B cell (primary cell): ENCODE data around the gene CCND1. TPM values are rescaled to one million over a fixed set of nuclear protein-coding genes. Genes with fewer than 3 reads are reported as not detected.

Experiments
- ATAC-seq: fragments of 200-7000 bp; cut with Tn5 transposase; one replicate; pipeline ENCODE4 v1.10.0; 2021; ENCODE audit warnings: low read depth, mild to moderate bottlenecking, moderate number of reproducible peaks, moderate library complexity
- CTCF ChIA-PET: fragments of 350-600 bp; sonication (Branson Sonifier 250); formaldehyde crosslinking; loops from one replicate; lab custom pipeline; 2021; ENCODE audit warnings: antibody characterized with exemption, inconsistent platforms; lab: Charles Lee
- POLR2A ChIA-PET: fragments of 350-600 bp; sonication (Branson Sonifier 250); formaldehyde crosslinking; loops from one replicate; lab custom pipeline; 2021; ENCODE audit warnings: antibody characterized with exemption; lab: Charles Lee
- DNase-seq: peaks from one replicate; pipeline ENCODE4 v3.0.0; 2013
- H2AFZ ChIP-seq: 2 replicates; pipeline ENCODE4 v1.6.1; 2012; ENCODE audit warnings: mild to moderate bottlenecking, low read depth, low read length; ENCODE audit not compliant: insufficient read depth, poor library complexity, severe bottlenecking
- H3K27ac ChIP-seq, 2 donors: 1 replicate in 1 of 2; 2 replicates in 1 of 2; pipeline ENCODE4 v1.5.1; 2012 to 2013; ENCODE audit warnings: low read length in 2 of 2, mild to moderate bottlenecking in 2 of 2, moderate library complexity in 1 of 2
- H3K27me3 ChIP-seq, 4 experiments: fragments of 200-600 bp in 1 of 4; sonication (generic) in 1 of 4; replicated peaks in 1 of 4; 1 replicate in 2 of 4; 2 replicates in 2 of 4; pipeline versions ENCODE4 v1.6.1 to v1.7.0; 2013 to 2016; ENCODE audit warnings: low read length in 3 of 4, mild to moderate bottlenecking in 2 of 4, mixed read lengths in 1 of 4, moderate library complexity in 1 of 4; ENCODE audit not compliant: insufficient read depth in 4 of 4, control insufficient read depth in 3 of 4; ENCODE audit errors: control extremely low read depth in 1 of 4
- H3K36me3 ChIP-seq, 2 experiments: replicated peaks in 1 of 2; 1 replicate in 1 of 2; 2 replicates in 1 of 2; pipeline versions ENCODE4 v1.6.1 to v1.7.1; 2013; ENCODE audit warnings: low read length in 1 of 2; ENCODE audit not compliant: insufficient read depth in 2 of 2, control insufficient read depth in 1 of 2; ENCODE audit errors: control extremely low read depth in 1 of 2, extremely low read depth in 1 of 2
- H3K4me1 ChIP-seq, 2 donors: fragments of 200-600 bp in 1 of 2; sonication (generic) in 1 of 2; 1 replicate in 1 of 2; 2 replicates in 1 of 2; pipeline versions ENCODE4 v1.5.1 to v1.6.1; 2013 to 2017; ENCODE audit warnings: low read length in 2 of 2; ENCODE audit not compliant: control insufficient read depth in 2 of 2, insufficient read depth in 2 of 2
- H3K4me2 ChIP-seq: replicated peaks from 2 replicates; pipeline ENCODE3; 2012; ENCODE audit warnings: mild to moderate bottlenecking, low read depth, low read length; ENCODE audit not compliant: poor library complexity, severe bottlenecking
- H3K4me3 ChIP-seq, 5 experiments: fragments of 200-600 bp in 1 of 5; sonication (generic) in 1 of 5; 1 replicate in 3 of 5; 2 replicates in 2 of 5; pipeline versions ENCODE4 v1.5.1 to v1.7.0; 2011 to 2016; ENCODE audit warnings: low read length in 4 of 5, mild to moderate bottlenecking in 4 of 5, low read depth in 2 of 5, control low read depth in 1 of 5, moderate library complexity in 1 of 5; ENCODE audit not compliant: insufficient read depth in 1 of 5; ENCODE audit errors: control extremely low read depth in 1 of 5, extremely low read depth in 1 of 5
- H3K79me2 ChIP-seq: fragments of 200-600 bp; sonication (generic); one replicate; pipeline ENCODE4 v1.6.0; 2016; ENCODE audit warnings: low read length; ENCODE audit not compliant: control insufficient read depth, insufficient read depth
- H3K9ac ChIP-seq: fragments of 200-600 bp; sonication (generic); 2 replicates; pipeline ENCODE4 v1.6.1; 2017; ENCODE audit warnings: mild to moderate bottlenecking, low read length, moderate library complexity
- H3K9me3 ChIP-seq, 3 donors: one replicate each; pipeline versions ENCODE4 v1.6.1 to v1.7.1; 2013; ENCODE audit warnings: low read length in 2 of 3; ENCODE audit not compliant: control insufficient read depth in 2 of 3, insufficient read depth in 1 of 3; ENCODE audit errors: control extremely low read depth in 1 of 3
- H4K20me1 ChIP-seq: 2 replicates; pipeline ENCODE4 v1.6.0; 2012; ENCODE audit warnings: mild to moderate bottlenecking, low read length; ENCODE audit not compliant: insufficient read depth, control insufficient read depth, poor library complexity, severe bottlenecking
- H3K27ac Mint-ChIP-seq: one replicate; pipeline ENCODE4 v1.8.0; 2021; ENCODE audit warnings: mixed read lengths
- H3K27me3 Mint-ChIP-seq: one replicate; pipeline ENCODE4 v1.8.0; 2021; ENCODE audit warnings: mixed read lengths
- H3K4me1 Mint-ChIP-seq: one replicate; pipeline ENCODE4 v1.8.0; 2021; ENCODE audit warnings: mixed read lengths
- H3K4me3 Mint-ChIP-seq: one replicate; pipeline ENCODE4 v1.8.0; 2021; ENCODE audit warnings: mixed read lengths
- H3K9me3 Mint-ChIP-seq: one replicate; pipeline ENCODE4 v1.8.0; 2022; ENCODE audit warnings: mixed read lengths; ENCODE audit not compliant: insufficient read depth
- EZH2 ChIP-seq: IDR thresholded peaks from 2 replicates; pipeline ENCODE4 v1.6.1; 2012; ENCODE audit warnings: borderline replicate concordance, low read depth, mild to moderate bottlenecking, moderate library complexity, low read length; ENCODE audit not compliant: insufficient read depth, poor library complexity, severe bottlenecking
- WGBS: methylation state at CpG from one replicate; pipeline ENCODE4 v1.1.5; 2013; ENCODE audit warnings: missing lambda C conversion rate; ENCODE audit not compliant: insufficient coverage; 5-methylcytosine and 5-hydroxymethylcytosine counted together
- intact Hi-C: fragments of 100-400 bp; cut with micrococcal nuclease; formaldehyde crosslinking; loops from one replicate; pipeline ENCODE4 v1.10.0; 2022
- polyA plus RNA-seq: library from polyadenylated mRNA; depleted of rRNA; stranded (reverse); fragments of >200 nt; gene quantifications from 2 replicates; pipeline ENCODE4 v1.2.3, GENCODE V29; 2012
- total RNA-seq, 2 donors: library from RNA; stranded (reverse); fragments of 120-200 nt in 1 of 2; gene quantifications; 1 replicate in 1 of 2; 2 replicates in 1 of 2; pipeline versions ENCODE4 v1.2.3 to v1.2.4, GENCODE V29; 2013 to 2022
- TF ChIP-seq, protein P1 (sequence below): fragments of 200-600 bp; IDR thresholded peaks from one replicate; pipeline ENCODE4 v1.8.0; 2022; ENCODE audit warnings: antibody characterized with exemption, mild to moderate bottlenecking

Gene CCND1
- total and polyA plus RNA-seq, 2 donors (not counting 1 experiment from before 2014, with no cell fraction given) = 4.9 to 8.8 TPM

DNA sequence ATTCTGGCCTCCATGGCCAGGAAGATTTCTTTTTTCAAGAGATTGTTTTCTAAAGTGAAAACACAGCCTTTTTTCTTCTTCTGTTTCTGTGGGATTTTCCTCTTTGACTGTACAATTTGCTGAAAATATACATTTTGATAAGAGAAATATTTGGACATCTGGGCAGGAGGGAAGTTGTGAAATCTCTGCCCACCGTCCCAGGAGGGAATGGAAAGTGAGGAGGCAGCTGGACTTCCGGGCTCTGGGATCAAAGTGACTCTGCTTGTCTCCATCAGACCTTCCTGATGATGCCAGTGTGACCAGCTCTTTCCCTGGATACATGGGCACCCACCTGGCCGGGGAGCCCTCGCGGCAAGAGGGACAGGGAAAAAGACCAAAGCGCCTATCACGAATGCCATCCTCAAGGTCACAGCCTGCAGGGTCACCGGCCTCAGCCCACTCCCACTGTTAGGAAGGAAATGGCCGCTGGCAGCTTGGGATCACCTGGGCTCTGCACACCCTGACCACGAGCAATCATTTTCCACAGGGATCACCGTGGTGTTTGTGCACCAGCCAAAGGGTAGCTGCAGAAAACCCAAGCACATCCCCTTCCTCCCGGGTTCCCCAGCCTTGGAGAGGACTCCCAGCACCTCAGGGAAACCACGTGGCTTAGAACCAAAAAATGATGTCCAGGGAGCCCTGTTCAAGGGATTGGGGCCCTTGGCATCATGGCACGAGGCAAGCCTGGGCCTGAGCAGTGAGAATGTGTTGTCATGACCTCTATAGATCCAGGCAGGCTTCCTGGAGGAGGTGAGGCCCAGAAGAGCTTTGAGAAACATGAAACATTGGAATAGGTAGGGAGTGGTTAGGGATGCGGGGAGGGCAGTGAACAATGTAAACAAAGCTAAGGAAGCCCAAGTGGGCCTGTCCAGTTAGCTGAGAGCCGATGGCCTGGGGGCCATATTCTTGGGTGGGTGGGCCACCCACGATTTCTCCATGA lies 29.1 kb upstream of the CCND1 start:
- Histone ChIP-seq H3K27ac (no peak overlapping the region), H3K4me1 (no peaks in the 10 kb centered on the region), H3K4me2 (no peak overlapping the region), H3K4me3 (no peak overlapping the region), H4K20me1 (no peaks in the 10 kb centered on the region), H3K27me3 (peaks cover 0 to 16% (median 1%) of the 10 kb centered on the region in 4 experiments), H3K79me2 (no peaks in the 10 kb centered on the region), H3K36me3 (no peaks in the 10 kb centered on the region), H2AFZ (no peak overlapping the region), H3K9ac (no peak overlapping the region), H3K9me3 (peaks cover 0 to 9% (median 4%) of the 10 kb centered on the region in 3 donors)
- Mint-ChIP-seq H3K27me3 (peaks cover 39% of the 10 kb centered on the region), H3K9me3 (no peaks in the 10 kb centered on the region), H3K4me3 (no peak overlapping the region), H3K4me1 (no peaks in the 10 kb centered on the region), H3K27ac (no peak overlapping the region)
- no peak for ATAC-seq
- POLR2A ChIA-PET = no interaction called here
- intact Hi-C loops = no loop called here
- CTCF ChIA-PET = no interaction called here
- WGBS = 84% methylated on average over 15 of the region's 17 CpGs
- no peak for DNase-seq
- no peak for TF ChIP-seq EZH2
- TF ChIP-seq, protein P1, sequence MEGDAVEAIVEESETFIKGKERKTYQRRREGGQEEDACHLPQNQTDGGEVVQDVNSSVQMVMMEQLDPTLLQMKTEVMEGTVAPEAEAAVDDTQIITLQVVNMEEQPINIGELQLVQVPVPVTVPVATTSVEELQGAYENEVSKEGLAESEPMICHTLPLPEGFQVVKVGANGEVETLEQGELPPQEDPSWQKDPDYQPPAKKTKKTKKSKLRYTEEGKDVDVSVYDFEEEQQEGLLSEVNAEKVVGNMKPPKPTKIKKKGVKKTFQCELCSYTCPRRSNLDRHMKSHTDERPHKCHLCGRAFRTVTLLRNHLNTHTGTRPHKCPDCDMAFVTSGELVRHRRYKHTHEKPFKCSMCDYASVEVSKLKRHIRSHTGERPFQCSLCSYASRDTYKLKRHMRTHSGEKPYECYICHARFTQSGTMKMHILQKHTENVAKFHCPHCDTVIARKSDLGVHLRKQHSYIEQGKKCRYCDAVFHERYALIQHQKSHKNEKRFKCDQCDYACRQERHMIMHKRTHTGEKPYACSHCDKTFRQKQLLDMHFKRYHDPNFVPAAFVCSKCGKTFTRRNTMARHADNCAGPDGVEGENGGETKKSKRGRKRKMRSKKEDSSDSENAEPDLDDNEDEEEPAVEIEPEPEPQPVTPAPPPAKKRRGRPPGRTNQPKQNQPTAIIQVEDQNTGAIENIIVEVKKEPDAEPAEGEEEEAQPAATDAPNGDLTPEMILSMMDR = no peak

DNA sequence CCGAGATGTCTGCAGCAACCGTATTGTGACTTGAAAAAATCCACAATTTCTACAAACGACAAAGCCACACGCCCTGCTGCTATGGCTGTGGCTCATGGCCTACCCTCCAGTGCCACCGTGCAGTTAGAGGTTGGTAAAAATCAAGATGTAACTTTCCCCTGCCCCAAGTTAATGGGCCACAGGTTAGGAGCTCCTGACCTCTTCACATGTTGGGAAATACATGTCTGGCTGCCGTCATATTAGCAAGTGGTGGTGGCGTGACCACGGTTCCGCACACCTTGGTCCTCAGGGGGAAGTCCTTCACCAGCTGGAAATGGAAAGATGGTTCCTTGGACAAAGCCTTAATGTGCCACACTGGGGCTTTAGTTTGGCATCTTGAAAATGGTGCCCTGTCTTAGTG lies 27.4 kb upstream of the CCND1 start:
- intact Hi-C loops = no loop called here
- Mint-ChIP-seq H3K4me1 (no peaks in the 10 kb centered on the region), H3K4me3 (no peak overlapping the region), H3K27me3 (peaks cover 29% of the 10 kb centered on the region), H3K27ac (no peak overlapping the region), H3K9me3 (no peaks in the 10 kb centered on the region)
- DNase-seq (no peak), ATAC-seq (no peak)
- Histone ChIP-seq H3K36me3 (no peaks in the 10 kb centered on the region), H3K79me2 (no peaks in the 10 kb centered on the region), H2AFZ (no peak overlapping the region), H3K4me1 (no peaks in the 10 kb centered on the region), H3K27ac (no peak overlapping the region), H3K9ac (no peak overlapping the region), H4K20me1 (no peaks in the 10 kb centered on the region), H3K4me3 (no peak overlapping the region), H3K27me3 (peaks cover 0 to 23% (median 0%) of the 10 kb centered on the region in 4 experiments), H3K9me3 (peaks cover 2 to 5% (median 3%) of the 10 kb centered on the region in 3 donors), H3K4me2 (no peak overlapping the region)
- WGBS = 96% methylated on average over 7 of the region's 9 CpGs
- ChIA-PET POLR2A (no interaction called here), CTCF (no interaction called here)
- no peak for TF ChIP-seq EZH2
- TF ChIP-seq, protein P1 = no peak
